OCI-LY3 (cell line): Measurements from ENCODE around the gene XPO5.

Experiments used
- H2AFZ ChIP-seq: fragments of 200-600, 300-600 bp; shearing (Covaris generic); 2 replicates; pipeline ENCODE4 v1.6.0; 2014; ENCODE audit warnings: antibody characterized with exemption, low read depth, low read length
- H3K27ac ChIP-seq: fragments of 200-600, 300-600 bp; sonication (generic); 2 replicates; pipeline ENCODE4 v1.5.1; 2014; ENCODE audit warnings: mild to moderate bottlenecking, low read length, moderate library complexity, mixed read lengths
- H3K27me3 ChIP-seq: fragments of 200-600, 300-600 bp; sonication (generic); 2 replicates; pipeline ENCODE4 v1.6.1; 2014; ENCODE audit warnings: low read depth, low read length, mixed read lengths
- H3K36me3 ChIP-seq: fragments of 200-600, 300-600 bp; sonication (generic); replicated peaks from 2 replicates; pipeline ENCODE3; 2014; ENCODE audit warnings: low read depth, low read length, mixed read lengths
- H3K4me1 ChIP-seq: fragments of 300-600, 200-600 bp; sonication (generic); 2 replicates; pipeline ENCODE4 v1.6.1; 2014; ENCODE audit warnings: low read length, mixed read lengths
- H3K4me2 ChIP-seq: fragments of 200-600, 300-600 bp; sonication (generic); 2 replicates; pipeline ENCODE4 v1.6.1; 2014; ENCODE audit warnings: low read length, mixed read lengths
- H3K4me3 ChIP-seq: fragments of 300-600, 200-600 bp; sonication (generic); 2 replicates; pipeline ENCODE4 v1.5.1; 2014; ENCODE audit warnings: antibody characterized with exemption, mild to moderate bottlenecking, low read length, moderate library complexity
- H3K79me2 ChIP-seq: fragments of 300-600, 200-600 bp; shearing (Covaris generic); 2 replicates; pipeline ENCODE4 v1.6.1; 2014; ENCODE audit warnings: mild to moderate bottlenecking, low read length, mixed read lengths
- H3K9ac ChIP-seq: fragments of 300-600, 200-600 bp; shearing (Covaris generic); 2 replicates; pipeline ENCODE4 v1.6.0; 2014; ENCODE audit warnings: mild to moderate bottlenecking, low read length, moderate library complexity
- H3K9me3 ChIP-seq: fragments of 200-600, 300-600 bp; shearing (Covaris generic); 2 replicates; pipeline ENCODE4 v1.6.1; 2014; ENCODE audit warnings: low read length, mixed read lengths; ENCODE audit not compliant: insufficient read depth
- H4K20me1 ChIP-seq: fragments of 200-600, 300-600 bp; sonication (generic); 2 replicates; pipeline ENCODE4 v1.6.1; 2016; ENCODE audit warnings: low read length, mixed read lengths; ENCODE audit not compliant: insufficient read depth
- EZH2phosphoT487 ChIP-seq: fragments of 200-600 bp; shearing (Covaris generic); IDR thresholded peaks from 2 replicates; pipeline ENCODE4 v1.6.1; 2018; ENCODE audit warnings: antibody characterized with exemption, mixed run types, low read depth
- TF ChIP-seq, protein P1 (sequence below): fragments of 200-600, 300-600 bp; sonication (generic); IDR thresholded peaks from 2 replicates; pipeline ENCODE4 v1.5.1; 2014; ENCODE audit warnings: antibody characterized with exemption, low read length, low read depth

Gene XPO5

DNA sequence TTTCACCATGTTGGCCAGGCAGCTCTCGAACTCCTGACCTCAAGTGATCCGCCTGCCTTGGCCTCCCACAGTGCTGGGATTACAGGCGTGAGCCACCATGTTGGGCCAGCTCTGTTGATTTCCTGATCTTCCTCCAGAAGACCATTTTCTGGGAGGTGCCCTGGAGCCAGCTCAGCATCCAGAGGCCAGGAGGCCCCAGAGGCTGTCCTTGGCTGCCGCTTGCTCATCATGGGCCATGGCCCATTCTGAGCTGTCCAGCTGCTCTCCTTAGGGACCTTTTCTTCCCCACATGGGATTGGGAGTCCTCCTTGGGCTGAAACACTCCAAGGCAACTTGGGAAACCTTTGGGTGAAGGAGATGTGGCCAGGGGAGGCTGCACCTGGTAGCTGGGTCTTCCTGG lies 81.1 kb downstream of the XPO5 start:
- no peak overlapping the region for H3K4me3 ChIP-seq
- peaks cover 19% of the 10 kb centered on the region for H3K36me3 ChIP-seq
- H3K4me1 ChIP-seq = no peaks in the 10 kb centered on the region
- no peak overlapping the region for H3K9ac ChIP-seq
- H3K9me3 ChIP-seq = no peaks in the 10 kb centered on the region
- no peak overlapping the region for H3K27ac ChIP-seq
- no peaks in the 10 kb centered on the region for H3K27me3 ChIP-seq
- H2AFZ ChIP-seq = no peak overlapping the region
- H3K4me2 ChIP-seq = no peak overlapping the region
- TF ChIP-seq, protein P1, sequence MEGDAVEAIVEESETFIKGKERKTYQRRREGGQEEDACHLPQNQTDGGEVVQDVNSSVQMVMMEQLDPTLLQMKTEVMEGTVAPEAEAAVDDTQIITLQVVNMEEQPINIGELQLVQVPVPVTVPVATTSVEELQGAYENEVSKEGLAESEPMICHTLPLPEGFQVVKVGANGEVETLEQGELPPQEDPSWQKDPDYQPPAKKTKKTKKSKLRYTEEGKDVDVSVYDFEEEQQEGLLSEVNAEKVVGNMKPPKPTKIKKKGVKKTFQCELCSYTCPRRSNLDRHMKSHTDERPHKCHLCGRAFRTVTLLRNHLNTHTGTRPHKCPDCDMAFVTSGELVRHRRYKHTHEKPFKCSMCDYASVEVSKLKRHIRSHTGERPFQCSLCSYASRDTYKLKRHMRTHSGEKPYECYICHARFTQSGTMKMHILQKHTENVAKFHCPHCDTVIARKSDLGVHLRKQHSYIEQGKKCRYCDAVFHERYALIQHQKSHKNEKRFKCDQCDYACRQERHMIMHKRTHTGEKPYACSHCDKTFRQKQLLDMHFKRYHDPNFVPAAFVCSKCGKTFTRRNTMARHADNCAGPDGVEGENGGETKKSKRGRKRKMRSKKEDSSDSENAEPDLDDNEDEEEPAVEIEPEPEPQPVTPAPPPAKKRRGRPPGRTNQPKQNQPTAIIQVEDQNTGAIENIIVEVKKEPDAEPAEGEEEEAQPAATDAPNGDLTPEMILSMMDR = no peak
- no peak for TF ChIP-seq EZH2phosphoT487
- peaks cover 19% of the 10 kb centered on the region; the same call in 1 of the 2 replicates for H3K79me2 ChIP-seq
- peaks cover 32% of the 10 kb centered on the region for H4K20me1 ChIP-seq

DNA sequence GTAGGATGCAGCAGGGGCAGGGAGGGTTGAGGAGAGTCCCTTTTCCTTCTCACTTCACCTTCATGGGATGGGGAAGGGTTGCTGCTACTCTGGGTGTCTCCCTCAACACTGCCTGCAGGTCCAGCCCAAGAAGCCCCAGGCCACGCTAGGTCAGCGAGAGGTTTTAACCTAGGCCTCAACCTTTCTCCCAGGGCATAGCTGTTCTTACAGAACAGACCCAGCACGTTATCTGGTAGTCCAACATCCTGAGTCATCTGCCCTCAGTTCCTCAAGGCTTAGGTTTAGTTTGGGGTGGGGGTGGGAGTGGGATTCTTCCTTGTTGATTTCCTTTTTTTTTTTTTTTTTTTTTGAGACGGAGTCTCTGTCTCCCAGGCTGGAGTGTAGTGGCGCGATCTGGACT lies 81.5 kb downstream of the XPO5 start:
- no peak overlapping the region for H2AFZ ChIP-seq
- no peak overlapping the region for H3K4me3 ChIP-seq
- H3K27me3 ChIP-seq = no peaks in the 10 kb centered on the region
- no peak overlapping the region for H3K27ac ChIP-seq
- H3K9ac ChIP-seq = no peak overlapping the region
- peaks cover 24% of the 10 kb centered on the region; the same call in 1 of the 2 replicates for H3K79me2 ChIP-seq
- H3K4me2 ChIP-seq = no peak overlapping the region
- peaks cover 19% of the 10 kb centered on the region for H3K36me3 ChIP-seq
- TF ChIP-seq EZH2phosphoT487 = no peak
- TF ChIP-seq, protein P1 = no peak
- peaks cover 36% of the 10 kb centered on the region for H4K20me1 ChIP-seq
- no peaks in the 10 kb centered on the region for H3K4me1 ChIP-seq
- no peaks in the 10 kb centered on the region for H3K9me3 ChIP-seq

DNA sequence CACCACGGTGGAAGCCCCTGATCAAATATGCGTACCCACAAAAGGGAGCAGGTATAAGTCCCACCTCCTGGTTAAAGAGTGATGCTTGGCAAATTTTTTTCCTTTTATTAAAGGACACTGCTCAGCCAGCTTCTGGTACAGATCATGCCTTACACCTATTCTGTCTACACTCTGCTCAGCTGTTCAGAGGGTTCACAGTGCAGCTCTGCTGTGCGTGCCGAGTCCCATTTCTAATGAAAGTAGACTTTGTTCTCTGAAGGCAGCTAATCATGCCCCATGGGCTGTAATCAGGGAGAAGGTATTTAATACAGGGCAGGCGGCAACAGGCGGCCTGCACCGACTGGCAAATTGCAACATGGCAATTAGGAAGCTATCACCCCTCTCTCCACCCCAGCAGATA lies 82.0 kb downstream of the XPO5 start:
- TF ChIP-seq EZH2phosphoT487 = no peak
- TF ChIP-seq, protein P1 = no peak
- Histone ChIP-seq H3K9me3 (no peaks in the 10 kb centered on the region), H4K20me1 (peaks cover 41% of the 10 kb centered on the region), H3K4me2 (no peak overlapping the region), H3K4me1 (no peaks in the 10 kb centered on the region), H3K27ac (no peak overlapping the region), H3K9ac (no peak overlapping the region), H3K4me3 (no peak overlapping the region), H2AFZ (no peak overlapping the region), H3K36me3 (peaks cover 17% of the 10 kb centered on the region), H3K79me2 (peaks cover 28% of the 10 kb centered on the region; the same call in 1 of the 2 replicates), H3K27me3 (no peaks in the 10 kb centered on the region)

DNA sequence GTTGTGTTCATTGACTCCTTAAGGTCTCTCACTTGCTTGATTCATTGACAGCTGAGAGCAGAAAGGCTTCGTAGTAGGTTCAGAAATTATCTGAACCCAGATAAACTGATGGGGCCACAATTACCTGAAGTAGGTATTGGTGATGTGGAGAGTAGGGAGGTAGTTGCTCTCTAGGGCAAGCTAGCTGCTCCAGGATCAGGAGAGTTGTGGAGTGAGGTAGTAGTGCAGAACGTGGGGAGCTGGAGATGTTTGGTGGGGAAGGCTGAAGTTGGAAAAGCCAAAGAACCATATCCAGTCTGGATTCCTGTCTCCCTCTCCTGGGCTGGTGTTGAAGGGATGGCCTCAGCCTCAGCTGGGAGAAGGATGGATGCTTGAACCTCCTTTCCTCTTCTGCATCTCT lies 82.6 kb downstream of the XPO5 start:
- no peak for TF ChIP-seq EZH2phosphoT487
- TF ChIP-seq, protein P1 = no peak
- H3K4me3 ChIP-seq = no peak overlapping the region
- no peaks in the 10 kb centered on the region for H3K9me3 ChIP-seq
- H3K4me1 ChIP-seq = no peaks in the 10 kb centered on the region
- H2AFZ ChIP-seq = no peak overlapping the region
- peaks cover 41% of the 10 kb centered on the region for H4K20me1 ChIP-seq
- peaks cover 33% of the 10 kb centered on the region; the same call in 1 of the 2 replicates for H3K79me2 ChIP-seq
- no peak overlapping the region for H3K9ac ChIP-seq
- H3K27me3 ChIP-seq = no peaks in the 10 kb centered on the region
- H3K4me2 ChIP-seq = no peak overlapping the region
- no peak overlapping the region for H3K27ac ChIP-seq
- H3K36me3 ChIP-seq = peaks cover 13% of the 10 kb centered on the region
